A673 (cell line): ENCODE data around the gene ACTN4. TPM values are rescaled to one million over a fixed set of nuclear protein-coding genes. Genes with fewer than 3 reads are reported as not detected.

Experiments used
- BruUV-seq: library from RNA; stranded (reverse); fragments of 400-500 nt; replicated peaks from 2 replicates; lab custom pipeline; 2021; lab: Mats Ljungman, UMichigan
- CTCF ChIA-PET: fragments of 300-600 bp; sonication (Branson Sonifier 250); formaldehyde crosslinking; loops from one replicate; lab custom pipeline; 2022; ENCODE audit warnings: antibody characterized with exemption; lab: Charles Lee
- POLR2A ChIA-PET: fragments of 300-600 bp; sonication (Branson Sonifier 250); formaldehyde crosslinking; loops from one replicate; lab custom pipeline; 2022; ENCODE audit warnings: antibody characterized with exemption; ENCODE audit not compliant: low non-redundant PET; lab: Charles Lee
- DNase-seq: peaks from one replicate; pipeline ENCODE4 v3.0.0-alpha.2; 2015; ENCODE audit warnings: low spot score
- H3K27ac ChIP-seq: fragments of 200-600 bp; sonication (generic); 2 replicates; pipeline ENCODE4 v1.5.1; 2016; ENCODE audit warnings: mixed run types, low read depth, mild to moderate bottlenecking, mixed read lengths, antibody characterized with exemption, low read length; ENCODE audit not compliant: poor library complexity, severe bottlenecking
- H3K27me3 ChIP-seq: fragments of 200-600 bp; sonication (generic); replicated peaks from 2 replicates; pipeline ENCODE4 v1.6.1; 2017; ENCODE audit warnings: mixed run types, low read depth, mild to moderate bottlenecking, mixed read lengths, antibody characterized with exemption, low read length; ENCODE audit not compliant: insufficient read depth, poor library complexity
- H3K36me3 ChIP-seq: fragments of 200-600 bp; sonication (generic); 2 replicates; pipeline ENCODE4 v1.6.1; 2016; ENCODE audit warnings: mixed run types, mild to moderate bottlenecking, mixed read lengths, antibody characterized with exemption, low read length; ENCODE audit not compliant: insufficient read depth, poor library complexity, severe bottlenecking
- H3K4me1 ChIP-seq: fragments of 200-600 bp; sonication (generic); 2 replicates; pipeline ENCODE4 v1.6.1; 2017; ENCODE audit warnings: mixed run types, mild to moderate bottlenecking, mixed read lengths, antibody characterized with exemption, low read length; ENCODE audit not compliant: insufficient read depth, poor library complexity, severe bottlenecking
- H3K4me3 ChIP-seq: fragments of 200-600 bp; sonication (generic); 2 replicates; pipeline ENCODE4 v1.5.1; 2016; ENCODE audit warnings: low read depth, mixed run types, mild to moderate bottlenecking, mixed read lengths, low read length; ENCODE audit not compliant: poor library complexity, severe bottlenecking
- H3K9me3 ChIP-seq: fragments of 200-600 bp; sonication (generic); 2 replicates; pipeline ENCODE4 v1.6.1; 2016; ENCODE audit warnings: mixed run types, low read depth, mild to moderate bottlenecking, mixed read lengths, antibody characterized with exemption, low read length; ENCODE audit not compliant: poor library complexity, severe bottlenecking
- EZH2 ChIP-seq: fragments of 200-600 bp; sonication (generic); IDR thresholded peaks from 2 replicates; pipeline ENCODE4 v1.6.1; 2017; ENCODE audit warnings: borderline replicate concordance, low read depth, mild to moderate bottlenecking, mixed read lengths, antibody characterized with exemption, low read length; ENCODE audit not compliant: poor library complexity, severe bottlenecking
- intact Hi-C: fragments of 100-400 bp; cut with micrococcal nuclease; formaldehyde crosslinking; loops from one replicate; pipeline ENCODE4 v1.10.0; 2022; ENCODE audit not compliant: unreplicated experiment
- total RNA-seq: library from RNA; stranded (reverse); gene quantifications from 2 replicates; pipeline ENCODE4 v1.2.3, GENCODE V29; 2021
- TF ChIP-seq, protein P1 (sequence below): fragments of 300-800, 200-600 bp; sonication (generic); conservative IDR thresholded peaks from 2 replicates; pipeline ENCODE4 v1.5.1; 2017; ENCODE audit warnings: low read depth, mild to moderate bottlenecking, antibody characterized with exemption, low read length, moderate library complexity, mixed read lengths

ACTN4 gene
- total RNA-seq, 1 experiment from 2014 or later = 397 TPM

DNA sequence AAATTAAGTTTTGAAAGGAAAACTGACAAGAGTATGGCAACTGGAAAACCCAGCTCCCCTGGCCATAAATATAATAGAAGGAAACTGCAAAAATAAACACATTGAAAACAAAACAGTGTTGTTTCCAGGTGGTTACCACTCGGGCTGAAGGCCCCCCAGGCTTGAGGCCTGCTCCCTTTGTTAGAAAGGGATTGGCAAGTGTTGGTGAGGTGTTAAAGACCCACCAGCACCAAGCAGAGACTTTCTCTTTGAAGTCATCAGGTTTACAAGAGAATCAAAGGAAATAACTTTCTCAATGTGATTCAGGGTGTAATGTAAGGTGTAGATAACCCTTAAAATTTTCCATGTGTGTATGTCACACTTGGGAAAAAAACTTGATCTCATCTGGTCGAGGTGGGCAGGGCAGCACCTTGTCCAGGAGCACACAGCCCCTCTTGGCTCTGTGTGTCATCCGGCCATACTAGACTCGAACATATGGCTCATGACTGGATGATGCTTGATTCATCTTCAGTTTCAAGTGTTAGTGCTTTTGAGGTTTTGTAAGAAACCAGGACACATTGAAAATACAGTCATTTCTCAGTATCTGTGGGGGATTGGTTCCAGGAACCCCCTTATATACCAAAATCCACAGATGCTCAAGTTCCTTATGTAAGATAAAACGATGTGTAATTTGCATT lies 7.8 kb downstream of the ACTN4 start:
- Histone ChIP-seq H3K36me3 (no peaks in the 10 kb centered on the region), H3K4me3 (no peak overlapping the region), H3K9me3 (no peaks in the 10 kb centered on the region), H3K4me1 (peaks cover 76% of the 10 kb centered on the region), H3K27ac (peak overlapping the region; percentile 66), H3K27me3 (no peaks in the 10 kb centered on the region)
- DNase-seq = no peak
- TF ChIP-seq, protein P1, sequence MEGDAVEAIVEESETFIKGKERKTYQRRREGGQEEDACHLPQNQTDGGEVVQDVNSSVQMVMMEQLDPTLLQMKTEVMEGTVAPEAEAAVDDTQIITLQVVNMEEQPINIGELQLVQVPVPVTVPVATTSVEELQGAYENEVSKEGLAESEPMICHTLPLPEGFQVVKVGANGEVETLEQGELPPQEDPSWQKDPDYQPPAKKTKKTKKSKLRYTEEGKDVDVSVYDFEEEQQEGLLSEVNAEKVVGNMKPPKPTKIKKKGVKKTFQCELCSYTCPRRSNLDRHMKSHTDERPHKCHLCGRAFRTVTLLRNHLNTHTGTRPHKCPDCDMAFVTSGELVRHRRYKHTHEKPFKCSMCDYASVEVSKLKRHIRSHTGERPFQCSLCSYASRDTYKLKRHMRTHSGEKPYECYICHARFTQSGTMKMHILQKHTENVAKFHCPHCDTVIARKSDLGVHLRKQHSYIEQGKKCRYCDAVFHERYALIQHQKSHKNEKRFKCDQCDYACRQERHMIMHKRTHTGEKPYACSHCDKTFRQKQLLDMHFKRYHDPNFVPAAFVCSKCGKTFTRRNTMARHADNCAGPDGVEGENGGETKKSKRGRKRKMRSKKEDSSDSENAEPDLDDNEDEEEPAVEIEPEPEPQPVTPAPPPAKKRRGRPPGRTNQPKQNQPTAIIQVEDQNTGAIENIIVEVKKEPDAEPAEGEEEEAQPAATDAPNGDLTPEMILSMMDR = no peak
- TF ChIP-seq EZH2 = no peak
- BruUV-seq = no TSS peak
- ChIA-PET CTCF (no interaction called here), POLR2A (no interaction called here)
- intact Hi-C loops = no loop called here

DNA sequence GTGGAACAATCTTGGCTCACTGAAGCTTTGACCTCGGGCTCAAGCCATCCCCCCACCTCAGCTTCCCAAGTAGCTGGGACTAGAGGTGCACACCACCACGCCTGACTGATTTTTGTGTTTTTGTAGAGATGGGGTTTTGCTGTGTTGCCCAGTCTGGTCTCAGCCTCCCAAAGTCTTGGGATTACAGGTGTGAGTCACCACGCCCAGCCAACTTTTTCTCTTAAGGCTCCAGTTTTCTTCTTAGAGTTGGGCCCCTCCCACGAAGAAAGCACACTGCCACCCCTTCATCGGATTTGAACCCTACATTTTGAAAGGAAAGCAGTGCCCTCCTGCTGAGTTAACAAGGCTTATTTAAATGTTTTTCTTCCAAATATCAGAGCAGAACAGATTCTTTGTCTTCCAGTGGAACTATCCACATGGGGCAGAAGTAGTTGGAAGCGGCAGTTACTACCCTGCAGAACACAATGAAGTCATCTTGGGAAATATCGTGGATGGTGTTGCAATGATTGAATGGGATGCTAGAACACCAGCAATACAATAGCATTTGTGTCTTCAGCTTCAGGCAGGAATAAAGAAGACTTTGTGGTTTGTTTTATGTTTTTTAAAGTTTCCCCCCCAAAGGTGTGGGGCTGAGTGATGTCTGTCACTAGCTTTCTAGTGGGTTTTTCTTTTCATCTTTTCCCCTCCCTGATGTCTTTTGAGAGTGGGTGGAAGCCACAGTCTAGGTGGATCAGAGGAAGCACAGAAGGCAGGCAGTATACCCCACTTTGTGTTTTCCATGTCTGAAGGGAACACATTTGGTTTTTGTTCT lies 8.9 kb downstream of the ACTN4 start:
- peak overlapping the region; percentile 66 for H3K27ac ChIP-seq
- CTCF ChIA-PET = no interaction called here
- peak; percentile 74 for DNase-seq
- H3K27me3 ChIP-seq = no peaks in the 10 kb centered on the region
- H3K4me1 ChIP-seq = peaks cover 69% of the 10 kb centered on the region
- intact Hi-C loops = no loop called here
- H3K4me3 ChIP-seq = no peak overlapping the region
- TF ChIP-seq EZH2 = no peak
- TF ChIP-seq, protein P1 = no peak
- POLR2A ChIA-PET = interaction anchor here (0.7 kb wide), 1 partner anchor 37 kb away, joined by 4 read pairs; no protein-coding TSS in a partner anchor
- no peaks in the 10 kb centered on the region for H3K9me3 ChIP-seq
- BruUV-seq = no TSS peak
- H3K36me3 ChIP-seq = no peaks in the 10 kb centered on the region

DNA sequence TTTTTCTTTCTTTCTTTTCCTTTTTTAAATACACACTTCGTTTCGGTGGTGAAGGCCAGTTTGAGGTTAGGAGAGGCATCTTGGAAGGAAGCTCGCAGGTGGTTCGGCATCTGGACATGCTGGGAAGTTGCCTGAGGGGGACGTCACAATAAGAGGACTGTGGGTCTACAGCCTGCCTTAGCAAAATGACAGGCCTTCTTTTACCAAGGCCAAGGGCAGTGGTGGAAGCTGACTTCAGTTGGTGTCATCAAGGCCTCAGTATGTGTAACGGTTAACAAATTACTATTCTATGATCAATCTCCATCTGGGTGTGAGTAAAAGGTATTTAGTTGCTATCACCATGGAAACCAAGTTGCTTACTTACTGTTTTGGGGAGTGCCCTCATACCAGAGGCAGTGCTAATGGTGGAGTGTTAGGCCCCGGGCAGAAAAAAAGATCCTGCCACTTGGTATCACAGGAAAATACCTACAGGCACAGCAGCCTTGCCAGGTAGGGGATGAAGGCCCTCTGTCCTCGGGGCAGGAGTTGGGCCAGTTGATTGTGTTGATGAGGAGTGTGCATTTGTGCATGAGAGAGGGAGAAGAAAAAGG lies 10.3 kb downstream of the ACTN4 start:
- POLR2A ChIA-PET = no interaction called here
- Histone ChIP-seq H3K27ac (peak overlapping the region; percentile 70), H3K9me3 (no peaks in the 10 kb centered on the region), H3K4me3 (no peak overlapping the region), H3K27me3 (no peaks in the 10 kb centered on the region), H3K4me1 (peaks cover 65% of the 10 kb centered on the region), H3K36me3 (no peaks in the 10 kb centered on the region)
- CTCF ChIA-PET = no interaction called here
- no TSS peak for BruUV-seq
- intact Hi-C loops = no loop called here
- no peak for DNase-seq
- no peak for TF ChIP-seq EZH2
- TF ChIP-seq, protein P1 = no peak
